Lower leg skin (tissue), 4 donors: Measurements from ENCODE around the gene DDX10. TPM values are rescaled to one million over a fixed set of nuclear protein-coding genes. Genes with fewer than 3 reads are reported as not detected.

Experiments
- DNase-seq, 2 donors: peaks; one replicate each; pipeline ENCODE4 v3.0.0-alpha.2; 2019; ENCODE audit warnings: low spot score in 2 of 2
- H3K4me3 ChIP-seq: fragments of 200-600 bp; sonication (generic); 2 replicates; pipeline ENCODE4 v1.5.1; 2017; ENCODE audit warnings: mild to moderate bottlenecking, low read depth; ENCODE audit not compliant: poor library complexity, severe bottlenecking
- POLR2A ChIP-seq, 2 donors: fragments of 450-650 bp; IDR thresholded peaks; one replicate each; pipeline ENCODE4 v1.6.1; 2016 to 2017; ENCODE audit warnings: antibody characterized with exemption in 2 of 2, mild to moderate bottlenecking in 1 of 2, moderate library complexity in 1 of 2
- WGBS, 2 donors: methylation state at CpG; one replicate each; pipeline ENCODE4 v1.1.5; 2018; 5-methylcytosine and 5-hydroxymethylcytosine counted together
- intact Hi-C: fragments of 100-400 bp; cut with DNase I; formaldehyde crosslinking; loops from one replicate; pipeline ENCODE4 v1.15.0; 2023; ENCODE audit warnings: low total_unique reads
- total RNA-seq, 4 donors: library from RNA; depleted of rRNA; stranded (reverse); fragments of >200 nt; gene quantifications; one replicate each; pipeline ENCODE4 v1.1.0, GENCODE V29; 2016
- TF ChIP-seq, protein P1 (sequence below), 3 donors: fragments of 450-650 bp; IDR thresholded peaks; one replicate each; pipeline ENCODE4 v1.5.1; 2016; ENCODE audit warnings: antibody characterized with exemption in 3 of 3, mild to moderate bottlenecking in 3 of 3, moderate library complexity in 2 of 3

The DDX10 gene
- total RNA-seq, 4 donors from 2014 or later, result 18.4 to 33.5 (median 22.2) TPM

DNA sequence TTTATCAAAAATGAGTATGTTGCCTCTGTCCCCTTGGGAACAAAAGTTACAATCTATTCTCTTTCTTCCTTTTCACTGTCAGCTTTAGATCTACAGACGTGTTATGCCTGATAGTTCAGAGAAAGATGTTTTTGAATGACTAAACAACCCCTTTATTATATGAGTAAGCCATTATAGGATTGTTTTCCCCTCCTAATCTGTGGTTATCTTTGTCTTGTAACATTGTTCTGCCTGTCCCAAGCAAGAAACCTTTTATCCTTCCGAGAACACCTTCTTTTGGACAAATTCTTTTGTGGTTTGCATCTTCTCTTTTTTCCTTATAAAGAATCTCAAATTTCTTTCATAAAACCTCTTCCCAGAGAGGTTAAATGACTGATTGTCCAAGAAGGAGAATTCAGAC is 208.4 kb downstream of the DDX10 start:
- WGBS, 2 donors, result 86 to 88% methylated on average over 2 of the region's 2 CpGs
- intact Hi-C loops, result no loop called here
- H3K4me3 ChIP-seq, result no peak overlapping the region
- DNase-seq, result no peak
- TF ChIP-seq, protein P1, sequence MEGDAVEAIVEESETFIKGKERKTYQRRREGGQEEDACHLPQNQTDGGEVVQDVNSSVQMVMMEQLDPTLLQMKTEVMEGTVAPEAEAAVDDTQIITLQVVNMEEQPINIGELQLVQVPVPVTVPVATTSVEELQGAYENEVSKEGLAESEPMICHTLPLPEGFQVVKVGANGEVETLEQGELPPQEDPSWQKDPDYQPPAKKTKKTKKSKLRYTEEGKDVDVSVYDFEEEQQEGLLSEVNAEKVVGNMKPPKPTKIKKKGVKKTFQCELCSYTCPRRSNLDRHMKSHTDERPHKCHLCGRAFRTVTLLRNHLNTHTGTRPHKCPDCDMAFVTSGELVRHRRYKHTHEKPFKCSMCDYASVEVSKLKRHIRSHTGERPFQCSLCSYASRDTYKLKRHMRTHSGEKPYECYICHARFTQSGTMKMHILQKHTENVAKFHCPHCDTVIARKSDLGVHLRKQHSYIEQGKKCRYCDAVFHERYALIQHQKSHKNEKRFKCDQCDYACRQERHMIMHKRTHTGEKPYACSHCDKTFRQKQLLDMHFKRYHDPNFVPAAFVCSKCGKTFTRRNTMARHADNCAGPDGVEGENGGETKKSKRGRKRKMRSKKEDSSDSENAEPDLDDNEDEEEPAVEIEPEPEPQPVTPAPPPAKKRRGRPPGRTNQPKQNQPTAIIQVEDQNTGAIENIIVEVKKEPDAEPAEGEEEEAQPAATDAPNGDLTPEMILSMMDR (IDR thresholded peaks at IDR 0.05), result no peak
- no peak for TF ChIP-seq POLR2A (IDR thresholded peaks at IDR 0.05)

DNA sequence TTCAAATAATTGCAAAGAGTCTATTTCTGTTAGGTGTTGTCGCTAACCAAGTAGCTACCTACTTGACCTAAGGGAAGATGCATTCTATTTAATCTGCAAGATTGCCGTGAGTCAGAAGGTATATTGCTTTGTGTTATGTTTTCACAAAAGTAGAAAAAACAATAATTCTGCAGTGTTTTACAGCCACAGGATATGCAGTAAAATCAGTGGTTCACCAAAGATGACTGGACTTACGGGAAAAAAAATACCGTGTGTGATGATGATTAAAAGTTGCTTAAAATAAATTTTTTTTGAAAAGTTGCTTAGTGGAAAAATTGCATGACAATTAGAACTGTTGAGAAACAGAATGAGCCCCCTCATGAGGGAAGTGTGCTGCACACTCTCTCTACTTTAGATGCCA is 209.1 kb downstream of the DDX10 start:
- intact Hi-C loops, result no loop called here
- DNase-seq, result no peak
- TF ChIP-seq, protein P1 (IDR thresholded peaks at IDR 0.05), result no peak
- TF ChIP-seq POLR2A (IDR thresholded peaks at IDR 0.05), result no peak
- WGBS, 2 donors, result 96 to 100% methylated on average over 4 of the region's 4 CpGs
- H3K4me3 ChIP-seq, result no peak overlapping the region

DNA sequence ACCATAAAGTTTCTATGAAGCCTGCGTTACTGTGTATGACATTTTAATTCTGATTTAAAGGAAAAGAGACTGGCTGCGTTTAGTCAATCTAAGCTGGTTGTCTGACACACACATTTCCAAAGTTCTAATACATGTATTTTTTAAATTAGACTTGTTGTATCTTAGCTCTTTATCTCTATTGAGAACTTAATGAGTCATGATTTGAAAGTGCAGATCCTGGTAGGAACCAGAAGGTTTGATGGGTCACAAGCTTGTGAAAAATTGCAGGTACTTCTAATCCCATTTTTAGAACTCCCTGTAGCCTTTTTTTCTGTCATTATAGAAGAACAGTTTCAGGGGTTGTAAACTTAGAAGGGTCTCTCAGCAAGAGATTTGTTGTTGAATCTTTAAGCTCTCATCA is 210.3 kb downstream of the DDX10 start:
- intact Hi-C loops, result no loop called here
- WGBS, 2 donors, result 90 to 91% methylated on average over 2 of the region's 2 CpGs
- DNase-seq, result no peak
- no peak overlapping the region for H3K4me3 ChIP-seq
- TF ChIP-seq, protein P1 (IDR thresholded peaks at IDR 0.05), result no peak
- no peak for TF ChIP-seq POLR2A (IDR thresholded peaks at IDR 0.05)

DNA sequence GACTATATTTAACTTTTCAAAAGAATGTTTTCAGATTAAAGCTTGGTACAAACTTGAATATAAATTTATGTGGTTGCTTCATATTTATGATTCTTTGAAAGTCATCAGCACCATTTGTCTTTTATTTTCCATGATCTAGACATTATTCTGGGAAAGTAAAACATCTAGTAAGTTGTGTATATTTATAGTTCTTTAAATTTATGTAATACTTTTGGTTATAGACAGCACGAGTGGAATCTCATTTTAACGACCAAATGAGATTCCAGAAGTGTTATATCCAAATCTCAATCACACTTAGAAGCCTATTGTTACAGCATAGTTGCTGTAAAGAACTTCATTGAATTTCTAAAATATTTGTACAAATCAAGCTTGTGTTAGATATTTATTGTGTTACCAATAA is 212.3 kb downstream of the DDX10 start:
- DNase-seq, result no peak
- intact Hi-C loops, result no loop called here

DNA sequence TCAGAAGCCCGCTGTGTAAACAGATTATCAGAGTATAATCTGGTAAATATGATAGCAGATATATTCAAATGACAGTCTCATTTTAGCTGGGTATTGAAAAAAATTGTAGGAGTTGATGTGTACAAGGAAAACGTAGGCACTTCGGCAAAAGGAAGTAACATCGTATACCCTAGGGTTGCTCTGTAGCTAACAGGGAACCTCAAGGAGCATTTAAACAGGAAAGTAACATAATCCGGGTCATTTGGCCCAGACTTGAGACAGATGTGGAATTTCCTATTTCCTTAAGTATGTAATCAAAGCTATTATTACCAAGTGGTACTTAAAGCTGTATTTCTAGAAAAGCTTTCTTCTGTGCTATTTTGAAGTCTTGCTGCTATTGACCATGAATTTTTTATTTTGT is 215.6 kb downstream of the DDX10 start:
- H3K4me3 ChIP-seq, result no peak overlapping the region
- intact Hi-C loops, result no loop called here
- 63% methylated on average over 5 of the region's 5 CpGs for WGBS, 2 donors
- no peak for DNase-seq
- TF ChIP-seq POLR2A (IDR thresholded peaks at IDR 0.05), result no peak
- TF ChIP-seq, protein P1 (IDR thresholded peaks at IDR 0.05), result no peak

More for the DNA sequence above, 212.3 kb downstream of the DDX10 start:
- H3K4me3 ChIP-seq, result no peak overlapping the region
- WGBS, 2 donors, result 73 to 79% methylated on average over 2 of the region's 2 CpGs
- TF ChIP-seq, protein P1 (IDR thresholded peaks at IDR 0.05), result no peak
- no peak for TF ChIP-seq POLR2A (IDR thresholded peaks at IDR 0.05)

DNA sequence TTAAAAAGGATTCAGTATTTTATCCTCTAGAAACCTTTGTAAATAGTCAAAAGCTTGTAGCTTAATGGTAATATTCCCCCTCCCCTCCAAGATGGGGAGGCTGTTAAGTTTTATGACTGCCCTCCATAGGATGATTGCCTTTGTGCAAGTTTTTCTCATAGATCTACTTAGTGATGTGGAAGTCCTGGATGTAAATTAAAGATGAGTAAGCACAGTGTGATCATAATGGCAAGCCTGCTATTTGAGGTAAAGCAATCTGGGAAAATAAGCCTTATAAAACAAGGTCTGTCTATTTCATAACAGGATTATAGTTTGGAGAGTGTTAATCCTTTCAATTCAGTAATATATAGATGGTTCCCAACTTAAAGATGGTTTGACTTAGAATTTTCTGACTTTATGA is 216.3 kb downstream of the DDX10 start:
- intact Hi-C loops, result no loop called here
- no peak overlapping the region for H3K4me3 ChIP-seq
- TF ChIP-seq, protein P1 (IDR thresholded peaks at IDR 0.05), result no peak
- no peak for TF ChIP-seq POLR2A (IDR thresholded peaks at IDR 0.05)
- DNase-seq, result no peak
